Measurements from ENCODE around the gene SNTA1. TPM values are rescaled to one million over a fixed set of nuclear protein-coding genes. Genes with fewer than 3 reads are reported as not detected.
"Not testable (repeated sequence)": the region's sequence is repeated elsewhere in the genome, so short reads cannot be mapped to it uniquely, and the experiment has no call there.

Gene SNTA1
- total RNA-seq, 4 donors from 2014 or later = 44.1 to 120 (median 95.6) TPM

- H3K4me3 ChIP-seq = no peak overlapping the region
- H3K27me3 ChIP-seq = no peaks in the 10 kb centered on the region
- 74 to 79% methylated on average over 7 of the region's 7 CpGs for WGBS, 2 donors
- DNase-seq (ENCODE audit: low spot score in 2 of 2) = no peak
- H3K27ac ChIP-seq = peak overlapping the region in 1 of 4 donors; percentile 28
- no peaks in the 10 kb centered on the region for H3K36me3 ChIP-seq
- TF ChIP-seq EP300 (IDR thresholded peaks at IDR 0.05) (no peak), POLR2A (IDR thresholded peaks at IDR 0.05) (no peak), CTCF (IDR thresholded peaks at IDR 0.05) (no peak)
- H3K4me1 ChIP-seq = peaks cover 0 to 9% (median 4%) of the 10 kb centered on the region in 4 donors
- no peaks in the 10 kb centered on the region for H3K9me3 ChIP-seq
Measured at GRCh38 chr20:33463332-33464101, 20.0 kb upstream of the SNTA1 start.

- 92 to 95% methylated on average over 5 of the region's 5 CpGs for WGBS, 2 donors
- H3K9me3 ChIP-seq = no peaks in the 10 kb centered on the region
- no peak overlapping the region for H3K27ac ChIP-seq
- H3K4me3 ChIP-seq = no peak overlapping the region
- H3K4me1 ChIP-seq = peaks cover 0 to 8% (median 1%) of the 10 kb centered on the region in 4 donors
- no peak for TF ChIP-seq POLR2A (IDR thresholded peaks at IDR 0.05)
- no peak for TF ChIP-seq CTCF (IDR thresholded peaks at IDR 0.05)
- no peak for TF ChIP-seq EP300 (IDR thresholded peaks at IDR 0.05)
- H3K27me3 ChIP-seq = no peaks in the 10 kb centered on the region
- no peaks in the 10 kb centered on the region for H3K36me3 ChIP-seq
- no peak for DNase-seq (ENCODE audit: low spot score in 2 of 2)
Measured at GRCh38 chr20:33460711-33461110, 17.1 kb upstream of the SNTA1 start.

GRCh38 chr20:33459599-33459998 is 16.0 kb upstream of the SNTA1 start:
- Histone ChIP-seq H3K4me1 (no peaks in the 10 kb centered on the region), H3K27me3 (no peaks in the 10 kb centered on the region), H3K36me3 (no peaks in the 10 kb centered on the region), H3K27ac (no peak overlapping the region), H3K4me3 (no peak overlapping the region), H3K9me3 (no peaks in the 10 kb centered on the region)
- TF ChIP-seq EP300 (IDR thresholded peaks at IDR 0.05) (no peak), POLR2A (IDR thresholded peaks at IDR 0.05) (no peak), CTCF (IDR thresholded peaks at IDR 0.05) (no peak)
- WGBS, 2 donors = 86 to 89% methylated on average over 7 of the region's 7 CpGs
- no peak for DNase-seq (ENCODE audit: low spot score in 2 of 2)

- H3K4me1 ChIP-seq, H3K4me3 ChIP-seq, H3K9me3 ChIP-seq, H3K27me3 ChIP-seq, H3K27ac ChIP-seq, H3K36me3 ChIP-seq: not testable (repeated sequence)
- TF ChIP-seq EP300 (IDR thresholded peaks at IDR 0.05) = peak in 1 of 2 donors; percentile 25
- TF ChIP-seq CTCF (IDR thresholded peaks at IDR 0.05) = peak; percentile 88 to 96 (median 91)
- 22 to 27% methylated on average over 5 of the region's 6 CpGs for WGBS, 2 donors
- peak; percentile 60 to 79 for DNase-seq (ENCODE audit: low spot score in 2 of 2)
Measured at GRCh38 chr20:33456916-33457642, 13.5 kb upstream of the SNTA1 start.

- no peaks in the 10 kb centered on the region for H3K27me3 ChIP-seq
- TF ChIP-seq CTCF (IDR thresholded peaks at IDR 0.05) (no peak), POLR2A (IDR thresholded peaks at IDR 0.05) (no peak), EP300 (IDR thresholded peaks at IDR 0.05) (no peak)
- no peak overlapping the region for H3K27ac ChIP-seq
- 49 to 53% methylated on average over 4 of the region's 4 CpGs for WGBS, 2 donors
- H3K4me3 ChIP-seq = no peak overlapping the region
- H3K4me1 ChIP-seq = no peaks in the 10 kb centered on the region
- no peaks in the 10 kb centered on the region for H3K36me3 ChIP-seq
- no peak for DNase-seq (ENCODE audit: low spot score in 2 of 2)
- H3K9me3 ChIP-seq = peaks cover 0 to 6% (median 0%) of the 10 kb centered on the region in 4 donors
Measured at GRCh38 chr20:33450867-33451266, 7.3 kb upstream of the SNTA1 start.

Measured in tibial nerve (tissue), 4 donors.